LNCAP (cell line): ENCODE results near the gene COL13A1.

Source experiments
- TF ChIP-seq, protein P1 (sequence below): fragments of 450-650 bp; IDR thresholded peaks from 2 replicates; pipeline ENCODE4 v1.5.1; 2017; ENCODE audit warnings: mild to moderate bottlenecking

COL13A1 gene

DNA sequence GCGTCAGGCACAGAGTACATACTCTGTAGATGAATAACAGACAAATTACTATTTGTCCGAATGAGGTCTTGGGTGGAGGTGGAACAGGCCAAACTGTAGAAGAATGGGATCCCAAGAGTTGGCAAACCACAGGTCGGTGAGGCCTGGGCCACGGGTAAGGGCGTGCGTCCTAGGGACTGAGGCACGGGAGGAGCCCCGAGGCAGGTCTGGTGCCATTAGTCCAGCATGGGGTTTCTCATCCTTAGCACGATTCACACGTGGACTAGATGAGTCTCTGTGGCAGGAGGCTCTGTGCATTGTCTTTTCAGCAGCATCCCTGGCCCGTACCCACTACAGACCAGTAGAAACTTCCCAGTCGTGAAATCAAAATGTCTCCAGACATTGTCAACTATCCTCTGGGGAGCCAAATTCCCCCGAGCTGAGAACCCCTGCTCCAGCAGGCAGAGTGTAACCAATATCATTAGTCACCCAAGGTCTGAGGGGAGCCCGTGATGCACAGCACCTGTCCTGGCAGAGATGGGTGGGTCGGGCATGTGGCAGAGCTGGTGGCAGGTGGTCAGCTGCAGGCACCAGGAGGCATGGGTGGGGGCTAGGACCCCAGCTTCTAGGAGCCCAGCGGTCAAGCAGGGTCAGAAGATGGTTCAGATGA lies 61.3 kb downstream of the COL13A1 start:
- TF ChIP-seq, protein P1, sequence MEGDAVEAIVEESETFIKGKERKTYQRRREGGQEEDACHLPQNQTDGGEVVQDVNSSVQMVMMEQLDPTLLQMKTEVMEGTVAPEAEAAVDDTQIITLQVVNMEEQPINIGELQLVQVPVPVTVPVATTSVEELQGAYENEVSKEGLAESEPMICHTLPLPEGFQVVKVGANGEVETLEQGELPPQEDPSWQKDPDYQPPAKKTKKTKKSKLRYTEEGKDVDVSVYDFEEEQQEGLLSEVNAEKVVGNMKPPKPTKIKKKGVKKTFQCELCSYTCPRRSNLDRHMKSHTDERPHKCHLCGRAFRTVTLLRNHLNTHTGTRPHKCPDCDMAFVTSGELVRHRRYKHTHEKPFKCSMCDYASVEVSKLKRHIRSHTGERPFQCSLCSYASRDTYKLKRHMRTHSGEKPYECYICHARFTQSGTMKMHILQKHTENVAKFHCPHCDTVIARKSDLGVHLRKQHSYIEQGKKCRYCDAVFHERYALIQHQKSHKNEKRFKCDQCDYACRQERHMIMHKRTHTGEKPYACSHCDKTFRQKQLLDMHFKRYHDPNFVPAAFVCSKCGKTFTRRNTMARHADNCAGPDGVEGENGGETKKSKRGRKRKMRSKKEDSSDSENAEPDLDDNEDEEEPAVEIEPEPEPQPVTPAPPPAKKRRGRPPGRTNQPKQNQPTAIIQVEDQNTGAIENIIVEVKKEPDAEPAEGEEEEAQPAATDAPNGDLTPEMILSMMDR = no peak

DNA sequence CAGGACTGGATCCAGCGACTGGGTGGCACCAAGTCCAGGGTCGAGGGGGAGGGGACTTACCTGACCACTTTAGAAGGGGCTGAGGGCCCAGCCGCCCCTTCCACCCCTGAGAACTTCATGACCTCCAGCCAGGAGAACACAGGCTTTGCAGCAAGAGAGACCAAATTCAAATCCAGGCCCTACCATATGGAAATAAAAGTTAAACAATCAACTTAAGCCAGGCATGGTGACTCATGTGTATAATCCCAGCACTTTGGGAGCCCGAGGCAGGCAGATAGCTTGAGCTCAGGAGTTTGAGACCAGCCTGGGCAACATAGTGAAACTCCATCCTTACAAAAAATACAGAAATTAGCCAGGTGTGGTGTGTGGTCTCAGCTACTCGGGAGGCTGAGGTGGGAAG lies 61.9 kb downstream of the COL13A1 start:
- TF ChIP-seq, protein P1 = no peak

DNA sequence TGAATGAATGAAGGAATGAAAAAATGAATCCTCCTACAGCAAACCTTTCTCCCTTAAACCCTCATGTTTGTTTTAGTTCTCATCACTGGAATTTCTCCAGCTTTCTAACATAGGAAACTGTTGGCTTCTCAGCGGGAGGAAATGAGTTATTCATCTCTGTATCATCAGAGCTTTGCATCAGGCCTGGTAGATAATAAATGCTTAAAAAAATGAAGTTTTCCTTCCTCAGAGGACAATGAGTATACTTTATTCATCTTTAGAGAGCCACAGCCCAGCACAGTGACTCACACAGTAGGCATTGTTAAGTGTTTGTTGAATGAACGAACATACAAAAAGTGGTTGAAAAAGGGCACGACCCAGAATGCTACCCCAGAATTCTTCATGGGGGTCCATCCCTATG lies 62.6 kb downstream of the COL13A1 start:
- TF ChIP-seq, protein P1 = no peak

DNA sequence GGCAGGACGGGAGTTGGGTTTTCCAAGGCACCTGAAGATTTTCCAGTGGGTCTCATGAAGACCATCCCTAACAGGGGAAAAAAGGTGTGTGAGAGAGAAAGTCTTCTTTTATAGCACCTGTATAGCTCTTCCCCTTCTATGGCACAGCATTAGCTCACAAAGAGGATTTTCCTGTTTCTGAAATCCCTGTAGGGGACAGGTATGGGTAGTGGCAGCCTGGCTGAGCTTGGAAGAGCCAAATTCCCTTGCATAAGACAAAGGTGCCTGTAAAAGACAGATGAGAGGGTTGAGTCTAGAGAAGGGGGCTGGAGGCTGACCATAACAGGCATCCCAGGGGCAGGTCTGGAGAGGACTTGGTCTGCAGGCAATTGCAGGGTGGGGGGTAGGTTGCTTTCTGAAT lies 63.7 kb downstream of the COL13A1 start:
- TF ChIP-seq, protein P1 = no peak

DNA sequence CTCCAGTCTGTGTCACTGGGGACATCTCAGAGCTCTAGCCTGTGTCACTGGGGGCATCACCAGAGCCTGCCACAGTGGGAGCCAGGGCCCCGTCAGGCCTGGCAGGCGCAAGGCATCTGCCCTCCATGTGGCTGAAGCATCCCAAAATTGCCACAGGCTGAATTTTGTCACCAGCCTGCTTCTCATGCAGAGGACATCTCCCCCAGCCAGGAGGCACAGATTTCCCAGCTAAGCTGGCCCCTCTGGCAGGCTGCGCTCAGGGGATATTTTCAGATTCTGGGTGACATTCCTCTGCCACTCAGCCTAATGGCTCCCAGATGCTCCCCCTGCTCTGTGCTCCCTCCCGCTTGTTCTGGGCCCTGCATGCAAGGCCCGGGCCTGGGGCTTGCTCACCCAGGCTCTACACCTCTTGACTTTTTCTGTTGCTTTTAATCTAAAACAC lies 64.6 kb downstream of the COL13A1 start:
- TF ChIP-seq, protein P1 = no peak

DNA sequence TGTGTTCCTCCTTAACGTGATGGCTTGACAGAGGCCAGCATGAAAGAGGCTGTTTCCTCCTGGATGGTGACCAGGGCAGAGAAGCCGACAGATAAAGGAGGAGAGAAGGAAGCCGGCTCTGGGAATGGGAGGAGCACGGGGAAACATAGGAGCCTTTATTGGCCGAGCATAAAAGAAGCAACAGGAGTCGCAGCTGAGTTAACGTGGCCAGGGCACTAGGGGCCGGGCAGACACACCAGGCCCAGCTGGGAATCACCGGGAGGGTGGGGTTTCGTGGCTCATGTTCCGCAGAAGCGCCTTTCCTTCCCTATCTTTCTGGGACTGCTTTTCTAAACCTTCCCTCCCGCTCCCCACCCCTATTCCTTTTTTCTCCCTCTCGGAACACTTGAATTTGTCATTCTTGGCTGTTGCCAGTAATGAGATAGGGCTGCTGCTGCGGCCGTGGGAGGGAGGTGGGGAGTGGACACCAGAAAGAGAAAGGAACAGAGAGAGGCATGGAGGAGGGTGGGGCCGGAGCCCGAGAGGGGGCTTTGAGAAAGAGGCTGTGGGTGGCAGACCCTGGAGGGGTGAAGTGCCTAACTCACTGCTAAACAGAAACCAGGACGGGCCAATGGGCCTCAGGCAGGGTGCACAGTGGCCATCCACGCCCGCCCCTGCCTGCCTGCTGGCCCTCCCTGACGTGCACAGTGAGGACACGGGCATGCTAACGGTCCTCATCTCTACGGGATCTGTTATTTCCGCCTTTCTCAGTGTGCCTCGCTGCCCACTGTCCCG lies 65.2 kb downstream of the COL13A1 start:
- TF ChIP-seq, protein P1 = no peak

DNA sequence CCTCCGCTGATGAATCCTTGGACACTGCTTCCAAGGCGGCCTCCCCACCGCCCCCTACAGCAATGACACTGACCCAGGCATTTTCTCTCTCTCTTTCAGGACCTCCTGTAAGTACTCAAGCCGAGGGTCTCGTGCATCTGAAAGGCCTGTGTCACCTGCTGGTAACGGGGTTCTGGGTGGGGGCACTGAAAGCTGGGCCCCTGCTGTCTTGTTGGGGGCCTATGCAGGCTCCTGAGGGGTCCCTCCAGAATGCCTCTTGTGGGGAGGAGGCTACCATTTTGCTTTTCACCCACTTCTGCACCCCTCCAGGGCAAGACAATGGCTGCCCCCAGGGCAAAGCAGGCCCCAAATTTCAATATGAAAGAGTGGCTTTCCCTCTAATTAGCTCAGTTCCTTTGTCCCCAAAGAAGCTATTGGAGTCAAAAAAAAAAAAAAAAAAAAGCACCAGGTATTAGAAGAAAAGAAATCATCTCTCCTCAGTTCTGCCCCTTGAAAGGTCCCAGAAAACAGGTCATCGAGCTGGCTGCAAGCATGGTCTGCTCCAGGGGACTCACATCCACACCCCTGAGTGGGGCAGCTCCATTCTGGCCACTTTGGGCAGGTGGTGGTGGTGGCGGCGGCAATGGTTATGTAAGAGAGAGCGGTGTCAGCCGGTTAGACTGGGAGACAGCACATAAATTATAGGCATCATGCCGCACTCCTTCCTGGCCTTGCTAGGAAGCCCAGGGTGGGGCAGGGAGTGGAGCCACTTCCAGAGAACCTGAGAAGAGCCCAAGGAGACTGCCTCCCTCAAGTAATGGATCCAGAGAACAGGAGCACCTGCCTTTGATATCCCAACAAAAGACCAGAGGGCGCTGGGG lies 66.2 kb downstream of the COL13A1 start:
- TF ChIP-seq, protein P1 = no peak
